ENCODE measurements around the gene CACUL1.
"Not testable (repeated sequence)": the region's sequence is repeated elsewhere in the genome, so short reads cannot be mapped to it uniquely, and the experiment has no call there.

The CACUL1 gene

DNA sequence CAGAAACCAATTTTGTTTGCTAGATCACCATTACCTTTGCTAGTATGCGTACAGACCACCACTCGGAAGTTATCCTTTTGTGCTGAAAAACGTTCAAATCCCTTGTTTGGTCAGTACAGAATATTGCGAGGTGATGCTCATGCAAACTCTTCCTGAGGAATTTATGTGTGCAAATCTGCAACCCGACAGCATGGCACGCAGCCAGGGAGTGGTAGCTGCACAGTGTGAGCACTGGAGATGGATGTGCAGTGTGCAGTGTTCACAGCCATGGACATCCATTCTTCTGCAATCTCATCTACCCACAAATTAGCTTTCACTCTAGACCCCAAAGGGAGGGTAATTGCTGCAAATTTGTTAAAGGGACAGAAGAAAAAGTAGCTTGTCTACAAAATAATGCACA lies 72.2 kb downstream of the CACUL1 start:
- DNase-seq, result no peak

DNA sequence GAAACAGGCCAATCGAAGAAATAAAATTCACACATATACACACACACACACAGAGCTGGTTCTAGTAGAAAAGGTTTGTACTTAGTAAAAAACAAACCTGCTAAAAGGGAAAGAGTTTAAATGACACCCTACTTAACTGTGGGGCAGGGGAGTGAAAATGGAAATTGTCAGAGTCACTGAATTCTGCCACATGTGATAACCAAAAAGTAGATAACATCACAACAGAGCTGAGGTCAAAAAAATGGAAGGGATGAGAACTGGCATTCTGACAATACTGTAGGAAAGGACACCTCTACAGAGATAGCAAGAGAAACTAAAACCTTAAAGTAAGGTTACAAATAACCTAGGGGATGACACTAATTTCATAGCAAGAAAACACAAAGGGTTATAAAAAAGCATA lies 74.6 kb downstream of the CACUL1 start:
- no peak for DNase-seq

DNA sequence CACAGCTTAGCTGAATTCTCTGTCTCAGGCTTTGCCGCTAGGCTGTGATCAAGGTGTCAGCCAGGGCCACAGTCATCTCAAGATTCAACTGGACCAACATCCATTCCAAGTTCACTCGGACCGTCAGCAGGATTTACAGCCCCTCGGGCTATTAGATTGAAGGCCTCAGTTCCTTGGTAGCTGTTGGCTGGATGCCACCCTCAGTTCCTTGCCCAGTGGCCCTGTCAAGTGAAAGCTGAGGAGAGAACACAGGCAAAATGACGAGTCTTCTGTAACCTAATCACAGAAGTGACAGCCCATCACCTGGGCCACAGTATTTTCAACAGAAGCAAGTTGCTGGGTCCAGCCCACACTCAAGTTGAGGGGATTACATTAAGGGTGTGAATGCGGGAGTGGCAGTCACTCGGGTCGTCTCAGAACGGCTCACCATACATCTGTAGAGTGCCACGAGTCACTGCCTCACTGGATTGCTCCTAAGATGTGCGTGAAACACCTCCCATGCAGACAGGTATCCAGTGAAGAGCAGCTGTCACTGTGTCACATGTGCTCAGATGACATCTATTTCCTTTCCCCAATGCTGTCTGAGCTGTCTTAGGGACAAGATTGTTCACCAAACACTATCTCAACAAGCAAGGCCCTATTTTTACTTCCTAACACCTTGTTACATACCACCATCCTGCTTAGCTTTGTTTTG lies 80.4 kb downstream of the CACUL1 start:
- no peak for DNase-seq

DNA sequence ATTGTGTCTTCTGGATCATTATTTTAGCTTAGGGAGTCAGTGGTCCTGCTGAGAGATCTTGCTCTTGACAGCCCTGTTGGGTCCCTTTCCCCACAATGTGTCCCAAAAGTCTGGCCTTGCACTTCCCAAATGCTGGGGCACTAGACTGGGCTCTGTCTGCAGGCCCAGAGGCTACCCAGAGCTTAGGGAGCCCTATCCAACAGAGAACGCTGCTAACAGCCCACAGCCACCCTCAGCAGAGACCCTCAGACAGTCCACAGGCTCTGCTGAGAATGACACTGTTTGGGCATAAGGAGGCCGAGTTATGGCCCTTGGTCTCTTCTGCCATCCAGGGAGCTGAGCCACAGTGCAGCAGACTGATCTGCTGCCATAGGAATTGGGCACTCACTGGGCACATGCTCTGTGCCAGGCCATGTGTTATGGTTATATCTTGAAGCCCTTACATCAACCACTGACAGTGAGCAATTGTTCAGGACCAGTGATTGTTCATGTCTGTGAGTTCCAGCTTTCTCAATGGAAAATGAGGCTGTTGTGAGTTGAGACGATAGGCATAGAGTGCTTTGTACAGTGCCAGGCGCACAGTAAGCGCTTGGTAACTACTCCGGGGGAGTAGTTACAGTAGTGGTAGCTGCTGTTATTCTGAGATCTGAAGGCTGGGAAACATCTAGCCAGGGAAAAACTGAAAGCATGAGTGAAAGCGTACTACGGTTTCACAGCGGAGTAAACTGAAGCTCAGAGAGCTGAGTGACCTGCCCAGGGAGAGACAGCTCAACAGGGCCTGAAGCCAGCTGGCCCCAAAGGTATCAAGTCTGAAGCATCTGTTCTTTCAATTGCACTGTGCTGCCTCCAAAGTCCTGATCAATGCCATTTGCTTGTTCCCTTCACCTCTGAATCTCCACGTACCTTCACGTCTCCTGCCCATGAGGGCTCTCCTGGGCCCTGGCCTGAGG lies 81.7 kb downstream of the CACUL1 start:
- DNase-seq, result no peak

DNA sequence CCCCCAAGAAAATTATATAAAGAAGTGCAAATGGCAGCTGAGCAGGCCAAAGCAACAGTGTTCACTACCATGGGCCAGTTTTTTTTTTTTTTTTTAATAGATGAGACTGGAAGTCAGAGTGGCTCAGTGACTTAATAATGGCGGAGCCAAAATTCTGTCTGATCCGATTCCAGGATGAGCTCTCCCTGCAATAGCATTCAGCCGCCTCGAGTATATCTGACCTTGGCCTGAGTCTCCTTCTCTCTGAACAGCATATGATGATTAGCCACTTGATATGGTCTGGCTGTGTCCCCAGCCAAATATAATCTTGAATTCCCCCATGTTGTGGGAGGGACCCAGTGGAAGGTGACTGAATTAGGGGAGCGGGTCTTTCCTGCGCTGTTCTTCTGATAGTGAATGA lies 82.6 kb downstream of the CACUL1 start:
- DNase-seq, result no peak

DNA sequence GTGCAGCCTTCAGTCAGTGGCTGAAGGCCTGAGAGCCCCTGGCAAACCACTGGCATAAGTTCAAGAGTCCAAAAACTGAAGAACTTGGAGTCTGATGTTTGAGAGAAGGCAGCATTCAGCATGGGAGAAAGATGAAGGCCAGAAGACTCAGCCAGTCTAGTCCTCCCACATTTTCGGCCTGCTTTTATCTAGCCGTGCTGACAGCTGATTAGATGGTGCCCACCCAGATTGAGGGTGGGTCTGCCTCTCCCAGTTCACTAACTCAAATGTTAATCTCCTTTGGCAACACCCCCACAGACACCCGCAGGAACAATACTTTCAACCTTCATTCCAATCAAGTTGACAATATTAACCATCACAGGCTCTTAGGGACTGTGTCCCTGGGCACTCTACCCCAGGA lies 83.5 kb downstream of the CACUL1 start:
- DNase-seq, result not testable (repeated sequence)

DNA sequence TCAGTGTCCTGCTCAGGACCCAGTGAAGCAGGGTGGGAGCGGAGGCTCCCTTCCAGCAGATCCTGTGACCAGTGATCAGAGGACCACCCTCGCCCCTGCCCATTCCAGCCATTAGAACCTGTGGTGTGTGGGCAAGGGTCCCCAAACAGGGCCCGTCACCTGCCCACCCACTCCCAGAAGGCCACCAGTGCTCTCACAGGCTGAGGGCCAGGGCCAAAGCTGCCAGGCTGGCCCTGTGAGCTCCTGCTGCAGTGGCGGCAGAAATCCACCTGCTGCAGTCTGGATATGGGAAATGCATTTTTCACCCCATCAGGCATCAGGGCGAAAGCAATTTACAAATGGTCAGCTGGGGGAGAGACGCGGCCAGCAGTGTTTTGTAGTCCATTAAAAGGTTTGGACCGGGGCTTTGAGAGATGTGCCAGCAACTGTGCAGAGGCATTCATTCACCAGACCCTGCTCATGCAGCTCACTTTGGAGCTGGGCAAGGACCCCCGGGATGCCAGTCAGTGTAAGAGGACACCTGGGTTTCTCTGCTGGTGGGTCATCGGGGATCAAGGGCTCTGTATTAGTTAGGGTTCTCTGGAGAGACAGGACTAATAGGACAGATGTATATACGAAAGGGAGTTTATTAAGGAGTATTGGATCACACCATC lies 84.2 kb downstream of the CACUL1 start:
- DNase-seq, result no peak

DNA sequence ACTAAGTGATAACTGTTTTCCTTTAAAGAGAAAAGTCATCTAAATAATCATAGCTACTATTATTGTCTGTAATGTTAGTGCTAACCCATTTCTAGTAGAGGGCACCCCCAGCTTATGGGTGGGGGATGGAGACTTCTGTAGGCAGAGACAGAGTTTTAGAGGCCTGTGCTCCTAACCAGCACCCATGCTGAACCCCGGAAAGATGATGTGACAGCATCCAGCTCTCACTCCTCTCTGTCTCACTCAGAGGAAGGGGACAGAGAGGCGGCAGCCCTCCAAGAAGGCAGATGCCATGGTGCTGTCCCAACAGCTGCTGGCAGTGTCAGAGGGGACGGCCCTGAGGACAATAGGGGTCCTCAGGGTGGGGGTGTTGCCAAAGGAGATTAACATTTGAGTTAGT lies 84.9 kb downstream of the CACUL1 start:
- no peak for DNase-seq

DNA sequence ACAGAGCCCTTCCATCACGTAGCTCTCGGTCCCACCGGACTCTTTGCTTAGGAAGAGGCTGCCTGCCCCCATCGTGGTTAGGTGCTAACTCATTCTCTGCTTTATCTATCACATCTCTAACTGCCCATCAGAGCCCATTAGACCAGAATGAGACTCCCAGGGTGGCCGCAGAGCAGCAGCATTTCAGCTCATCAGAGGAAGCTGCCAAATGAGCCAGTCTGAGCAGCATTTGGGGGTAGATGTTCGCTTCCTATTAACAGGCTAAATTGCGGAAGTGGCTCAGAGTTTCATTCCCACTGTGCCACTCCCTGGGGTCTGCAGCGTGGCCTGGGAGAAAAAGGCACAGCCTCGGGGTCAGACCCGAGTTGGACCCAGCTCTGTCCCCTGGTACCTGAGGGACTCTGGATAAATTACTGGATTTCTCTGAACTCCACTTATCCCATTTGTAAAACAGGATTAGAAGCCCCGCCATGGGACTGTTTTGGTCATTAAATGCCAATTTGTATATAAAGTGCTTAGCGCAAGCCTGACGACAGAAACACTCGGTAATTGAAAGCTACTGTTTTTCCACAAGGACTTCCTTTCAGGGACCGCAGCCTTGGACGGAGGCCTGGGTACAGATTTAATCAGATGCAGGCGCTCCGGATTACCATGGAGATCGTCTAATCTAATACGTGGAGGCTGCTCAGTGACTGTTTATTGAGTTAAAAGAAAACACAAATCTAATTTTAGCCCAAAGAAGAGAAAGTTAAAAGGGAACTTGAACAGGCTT lies 85.6 kb downstream of the CACUL1 start:
- no peak for DNase-seq

DNA sequence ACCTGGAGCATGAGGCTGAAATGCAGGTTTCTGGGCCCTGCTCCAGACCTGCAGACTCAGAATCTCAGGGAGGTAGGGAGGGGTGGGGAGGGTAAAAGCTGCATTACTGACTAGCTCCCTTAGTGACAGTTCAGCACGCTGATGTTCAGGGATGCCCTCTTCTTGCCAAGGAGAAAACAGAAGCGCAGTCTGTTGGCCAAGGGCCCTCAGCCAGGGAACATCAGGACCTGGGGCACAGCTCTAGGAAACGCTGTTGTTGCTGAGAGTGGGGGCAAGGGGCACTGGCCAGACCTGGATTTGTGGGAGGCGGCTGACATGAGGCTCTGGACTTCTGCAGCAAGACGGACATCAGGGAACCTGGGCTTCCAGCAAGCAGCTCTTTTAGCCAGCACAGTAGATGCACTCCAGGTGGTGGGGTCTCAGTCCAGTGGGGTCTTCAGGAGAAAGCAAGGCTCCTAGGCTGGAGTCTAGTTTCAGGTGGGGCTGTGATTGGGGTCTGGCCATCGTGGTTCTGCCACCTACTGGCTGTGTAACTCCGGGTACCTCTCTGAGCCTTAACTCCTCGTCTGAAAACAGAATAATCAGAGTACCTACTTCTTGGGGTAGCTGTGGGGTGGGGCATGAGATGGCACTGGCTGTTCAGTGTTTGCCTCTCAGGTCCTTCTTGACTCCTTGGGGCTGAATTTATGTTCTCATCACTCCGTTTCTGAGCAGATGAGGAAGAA lies 86.4 kb downstream of the CACUL1 start:
- DNase-seq, result no peak

DNA sequence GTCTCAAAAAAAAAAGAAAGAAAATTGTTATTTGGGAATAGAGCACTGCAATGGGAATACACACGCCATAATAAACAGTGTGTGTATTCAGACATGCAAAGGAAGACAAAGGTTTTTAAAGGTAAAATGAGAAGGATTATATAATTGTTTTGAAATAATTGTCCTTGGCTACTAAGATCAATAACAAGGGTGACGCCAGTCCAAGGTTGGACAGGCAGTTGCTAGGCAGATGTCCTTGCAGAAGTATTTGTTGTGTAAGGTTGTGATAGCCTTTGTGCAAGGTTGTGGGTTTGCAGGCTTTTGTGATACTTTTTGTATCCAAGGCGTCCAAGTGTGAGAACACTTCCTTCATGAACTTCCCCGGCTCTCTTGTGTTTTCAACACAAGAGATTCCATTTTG lies 87.0 kb downstream of the CACUL1 start:
- DNase-seq, result no peak

DNA sequence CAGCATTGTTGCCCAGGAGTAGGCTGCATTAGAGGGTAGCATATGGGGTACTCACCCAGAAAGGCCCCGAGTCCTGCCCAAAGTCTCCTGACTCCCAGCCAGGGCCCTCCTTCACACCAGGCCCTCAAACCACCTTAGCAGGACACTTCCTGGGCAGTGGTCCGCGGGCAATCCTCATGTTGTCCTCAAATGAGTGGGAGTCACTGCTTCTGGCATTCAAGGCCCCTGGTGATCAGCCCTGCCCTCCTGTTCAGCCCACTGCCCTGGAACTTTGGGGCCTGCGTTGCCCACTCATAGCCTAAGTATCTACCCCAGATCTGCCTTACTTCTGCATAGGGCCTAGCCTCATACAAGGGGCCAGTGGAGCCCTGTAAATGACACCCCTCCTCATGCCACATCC lies 88.4 kb downstream of the CACUL1 start:
- DNase-seq, result no peak

DNA sequence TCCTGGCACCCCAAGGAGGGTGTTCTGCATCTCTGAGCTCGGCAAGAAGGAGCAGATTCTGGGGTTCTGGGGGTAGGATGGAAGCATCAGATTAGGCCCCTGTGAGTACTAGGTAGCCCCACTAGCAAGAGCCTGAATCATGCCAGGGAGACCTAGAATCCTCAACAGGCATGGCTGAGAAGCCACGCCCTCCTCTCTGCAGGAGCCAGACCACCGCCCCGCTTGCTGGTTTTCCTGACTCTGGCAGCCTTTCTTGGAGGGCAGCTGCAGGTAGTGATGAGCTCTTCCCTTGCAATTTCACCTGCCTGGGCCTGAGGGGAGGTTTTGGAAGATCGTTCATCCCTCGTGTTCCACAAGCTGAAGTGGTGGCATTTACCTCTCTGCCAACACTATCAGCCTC lies 90.4 kb downstream of the CACUL1 start:
- no peak for DNase-seq

DNA sequence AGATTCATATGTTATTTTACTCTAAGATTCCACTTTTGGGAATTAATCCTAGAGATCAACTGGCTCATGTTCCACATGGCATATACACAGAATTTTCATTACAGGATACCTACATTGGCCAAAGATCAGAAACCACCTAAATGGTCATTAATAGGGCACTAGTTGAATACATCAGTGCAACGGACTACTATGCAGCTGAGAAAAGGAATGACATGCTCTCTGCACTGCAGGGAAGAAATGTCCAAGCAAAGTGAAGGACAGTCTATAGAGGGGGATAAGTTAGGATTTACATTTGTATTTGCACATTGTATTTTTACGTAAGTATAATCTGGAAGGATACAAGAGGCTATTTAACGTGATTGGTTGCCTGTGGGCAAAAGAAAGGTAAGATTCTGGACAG lies 91.6 kb downstream of the CACUL1 start:
- no peak for DNase-seq

DNA sequence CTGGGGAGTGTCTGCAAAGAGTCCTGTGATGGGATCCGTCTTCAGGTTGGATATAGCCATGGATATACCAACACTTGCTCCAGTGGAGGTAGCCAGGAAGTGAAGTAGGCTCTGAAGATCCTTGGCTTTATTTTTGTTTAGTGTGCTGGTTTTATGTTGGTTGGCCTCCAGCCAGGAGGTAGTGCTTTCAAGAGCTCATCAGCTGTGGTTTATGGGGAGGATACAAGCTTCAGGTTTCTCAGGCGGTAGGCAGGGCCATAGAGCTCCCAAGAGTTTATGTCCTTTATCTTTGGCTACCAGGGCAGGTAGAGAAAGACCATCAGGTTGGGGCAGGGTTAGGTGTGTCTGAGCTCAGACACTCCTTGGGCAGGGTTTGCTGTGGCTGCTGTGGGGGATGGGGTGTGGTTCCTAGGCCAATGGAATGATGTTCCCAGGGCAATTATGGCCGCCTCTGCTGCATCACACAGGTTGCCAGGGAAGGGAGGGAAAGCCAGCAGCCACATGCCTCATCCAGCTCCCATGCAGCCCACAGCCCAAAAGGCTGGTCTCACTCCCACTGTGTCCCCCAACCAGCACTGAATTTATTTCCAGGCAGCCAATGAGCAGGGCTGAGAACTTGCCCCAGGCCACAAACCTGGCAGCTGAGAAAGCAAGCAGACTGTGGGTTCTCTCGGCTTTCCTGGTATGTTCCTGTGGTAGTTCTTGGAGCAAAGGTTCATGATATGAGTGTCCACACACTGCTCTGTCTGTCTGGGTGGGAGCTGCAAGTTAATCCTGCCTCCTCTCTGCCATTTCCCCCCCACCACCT lies 92.3 kb downstream of the CACUL1 start:
- DNase-seq, result no peak

DNA sequence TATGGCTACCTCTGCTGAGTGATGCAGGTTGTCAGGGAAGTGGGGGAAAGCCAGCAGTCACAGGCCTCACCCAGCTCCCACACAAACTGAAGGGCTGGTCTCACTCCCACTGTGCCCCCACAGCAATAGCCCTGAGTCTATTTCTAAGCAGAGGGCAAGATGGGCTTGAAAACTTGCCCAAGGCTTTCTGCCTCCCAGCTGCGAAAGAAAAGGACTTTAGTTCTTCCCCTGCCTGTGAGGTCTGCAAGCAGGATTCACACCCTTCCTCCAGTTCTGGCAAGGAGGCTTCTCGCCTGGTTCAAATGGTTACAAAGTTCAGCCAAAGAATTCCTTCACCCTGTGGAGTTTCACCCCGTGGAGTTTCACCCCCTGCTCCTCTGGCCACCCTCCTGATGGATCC lies 96.0 kb downstream of the CACUL1 start:
- no peak for DNase-seq

DNA sequence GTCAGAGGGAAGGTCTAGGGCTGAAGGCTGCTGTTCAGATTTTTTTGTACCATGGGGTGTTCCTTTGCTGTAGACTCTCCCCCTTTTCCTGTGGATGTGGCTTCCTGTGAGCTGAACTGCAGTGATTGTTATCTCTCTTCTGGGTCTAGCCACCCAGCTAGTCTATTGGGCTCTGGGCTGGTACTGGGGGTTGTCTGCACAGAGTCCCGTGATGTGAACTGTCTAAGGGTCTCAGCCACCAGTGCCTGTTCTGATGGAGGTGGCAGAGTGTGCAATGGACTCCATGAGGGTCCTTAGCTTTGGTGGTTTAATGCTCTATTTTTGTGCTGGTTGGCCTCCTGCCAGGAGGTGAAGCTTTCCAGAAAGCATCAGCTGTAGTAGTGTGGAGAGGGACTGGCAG lies 96.6 kb downstream of the CACUL1 start:
- DNase-seq, result not testable (repeated sequence)

DNA sequence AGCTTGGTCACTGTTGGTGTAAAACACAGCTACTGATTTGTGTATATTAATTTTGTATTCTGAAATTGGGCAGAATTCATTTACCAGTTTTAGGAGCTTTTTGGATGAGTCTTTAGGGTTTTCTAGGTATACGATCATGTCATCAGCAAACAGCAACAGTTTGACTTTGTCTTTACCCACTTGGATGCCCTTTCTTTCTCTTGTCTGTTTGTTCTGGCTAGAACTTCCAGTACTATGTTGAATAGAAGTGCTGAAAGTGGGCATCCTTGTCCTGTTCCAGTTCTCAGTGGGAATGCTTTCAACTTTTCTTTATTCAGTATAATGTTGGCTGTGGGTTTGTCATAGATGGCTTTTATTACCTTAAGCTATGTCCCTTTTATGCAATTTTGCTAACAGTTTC lies 109.5 kb downstream of the CACUL1 start:
- DNase-seq, result not testable (repeated sequence)

DNA sequence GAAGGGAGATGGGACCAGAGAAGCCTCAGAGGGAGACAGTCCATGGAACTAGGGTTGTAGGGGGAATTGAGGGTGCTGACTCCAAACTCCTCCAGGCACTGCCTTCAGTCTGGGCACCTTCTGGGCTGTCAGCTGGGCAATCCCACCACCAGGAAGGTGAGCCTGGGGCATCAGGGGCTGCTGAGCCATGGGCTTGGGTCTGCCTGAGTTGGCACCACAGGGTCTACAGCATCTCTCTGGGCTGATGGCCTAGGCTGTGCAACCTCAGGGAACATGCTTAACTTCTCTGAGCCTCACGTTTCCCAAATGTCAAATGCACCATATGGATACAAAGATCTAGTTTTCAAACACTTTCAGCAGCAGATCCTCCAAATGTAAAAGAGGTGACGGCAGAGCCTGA lies 112.5 kb downstream of the CACUL1 start:
- DNase-seq, result no peak

DNA sequence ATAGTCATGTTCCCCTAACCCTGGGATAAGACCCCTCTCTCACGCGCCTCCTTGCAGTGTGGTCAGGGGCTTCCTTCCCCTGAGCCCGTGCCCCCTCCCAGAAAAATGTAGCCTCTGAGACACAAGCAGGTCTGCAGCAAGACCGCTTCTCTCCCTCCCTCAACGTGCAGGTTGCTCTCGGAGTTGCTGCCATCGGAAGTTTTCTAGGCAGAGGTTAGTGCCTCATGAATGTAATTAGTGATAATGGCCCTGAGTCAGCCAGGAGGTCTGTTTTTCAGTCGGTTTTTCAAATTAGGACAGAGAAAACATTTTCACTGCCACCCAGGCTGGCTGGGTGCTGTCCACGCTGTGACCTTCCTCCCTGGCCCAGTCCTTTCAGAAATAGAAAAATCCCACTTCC lies 116.1 kb downstream of the CACUL1 start:
- no peak for DNase-seq

DNA sequence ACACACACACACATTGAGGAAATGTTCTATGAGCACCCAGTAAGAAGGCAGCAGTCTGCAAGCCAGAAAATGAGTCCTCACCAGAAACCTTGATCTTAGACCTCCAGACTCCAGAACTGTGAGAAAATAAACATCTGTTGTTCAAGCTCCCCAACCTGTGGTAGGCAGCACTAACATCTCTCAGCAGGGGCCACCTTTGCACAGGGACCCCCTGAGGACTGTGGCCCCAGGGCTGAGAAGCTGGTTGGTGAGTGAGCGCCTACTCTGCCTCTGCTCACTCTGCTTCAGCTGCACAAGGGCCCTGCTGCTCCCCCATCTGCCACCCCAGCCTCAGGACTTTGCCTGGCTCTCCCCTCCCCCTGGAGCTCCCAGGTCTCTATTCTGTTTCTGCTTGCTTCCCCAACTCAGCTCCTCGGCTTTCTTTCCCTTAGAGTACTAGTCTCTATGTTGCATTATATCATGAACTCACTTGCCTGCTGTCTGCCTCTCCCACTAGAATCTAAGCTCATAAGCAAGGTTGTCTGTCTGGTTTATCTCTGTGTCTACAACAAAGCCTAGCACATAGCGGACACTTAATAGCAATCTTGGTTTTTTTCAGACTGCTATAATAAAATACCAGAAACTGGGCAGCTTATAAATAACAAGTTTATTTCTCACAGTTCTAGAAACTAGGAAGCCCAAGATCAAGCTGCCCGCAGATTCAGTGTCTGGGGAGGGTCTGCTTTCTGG lies 118.9 kb downstream of the CACUL1 start:
- no peak for DNase-seq

All from activated naive CD4-positive, alpha-beta T cell (primary cell).